IMR-90 (cell line): Measurements from ENCODE around the gene TMX2. TPM values are rescaled to one million over a fixed set of nuclear protein-coding genes. Genes with fewer than 3 reads are reported as not detected.

Experiments used
- BHLHE40 ChIP-seq: fragments of 150-350 bp; IDR thresholded peaks from 2 replicates; pipeline ENCODE4 v1.6.1; 2016; ENCODE audit warnings: mild to moderate bottlenecking, low read depth, low read length
- MAFK ChIP-seq: IDR thresholded peaks from 2 replicates; pipeline ENCODE4 v1.6.1; 2012; ENCODE audit warnings: low read depth, low read length, improper control_type of control experiment
- MAZ ChIP-seq: IDR thresholded peaks from 2 replicates; pipeline ENCODE4 v1.6.1; 2012; ENCODE audit warnings: low read depth, mild to moderate bottlenecking, low read length, improper control_type of control experiment, moderate library complexity, borderline replicate concordance
- NFE2L2 ChIP-seq: fragments of 150-350 bp; IDR thresholded peaks from 2 replicates; pipeline ENCODE4 v1.6.1; 2016; ENCODE audit warnings: low read depth, mild to moderate bottlenecking, low read length
- POLR2A ChIP-seq: IDR thresholded peaks from 2 replicates; pipeline ENCODE4 v1.6.1; 2012; ENCODE audit warnings: mild to moderate bottlenecking, low read depth, low read length
- USF2 ChIP-seq: fragments of 150-350 bp; IDR thresholded peaks from 2 replicates; pipeline ENCODE4 v1.6.1; 2017; ENCODE audit warnings: mild to moderate bottlenecking, antibody characterized with exemption, low read length, low read depth
- polyA plus RNA-seq, 3 experiments: library from polyadenylated mRNA; depleted of rRNA; stranded (reverse); fragments of >200 nt; gene quantifications; 2 replicates each; pipeline ENCODE4 v1.2.3, GENCODE V29; 2012; ENCODE audit warnings: low replicate concordance in 1 of 3
- total RNA-seq: library from RNA; depleted of rRNA; stranded (reverse); fragments of >200 nt; gene quantifications from 2 replicates; pipeline ENCODE4 v1.2.3, GENCODE V29; 2012

Gene TMX2
- total and polyA plus RNA-seq, 2 of the 4 experiments (the other 2 are of a cell fraction), result 60.3 to 103 TPM

DNA sequence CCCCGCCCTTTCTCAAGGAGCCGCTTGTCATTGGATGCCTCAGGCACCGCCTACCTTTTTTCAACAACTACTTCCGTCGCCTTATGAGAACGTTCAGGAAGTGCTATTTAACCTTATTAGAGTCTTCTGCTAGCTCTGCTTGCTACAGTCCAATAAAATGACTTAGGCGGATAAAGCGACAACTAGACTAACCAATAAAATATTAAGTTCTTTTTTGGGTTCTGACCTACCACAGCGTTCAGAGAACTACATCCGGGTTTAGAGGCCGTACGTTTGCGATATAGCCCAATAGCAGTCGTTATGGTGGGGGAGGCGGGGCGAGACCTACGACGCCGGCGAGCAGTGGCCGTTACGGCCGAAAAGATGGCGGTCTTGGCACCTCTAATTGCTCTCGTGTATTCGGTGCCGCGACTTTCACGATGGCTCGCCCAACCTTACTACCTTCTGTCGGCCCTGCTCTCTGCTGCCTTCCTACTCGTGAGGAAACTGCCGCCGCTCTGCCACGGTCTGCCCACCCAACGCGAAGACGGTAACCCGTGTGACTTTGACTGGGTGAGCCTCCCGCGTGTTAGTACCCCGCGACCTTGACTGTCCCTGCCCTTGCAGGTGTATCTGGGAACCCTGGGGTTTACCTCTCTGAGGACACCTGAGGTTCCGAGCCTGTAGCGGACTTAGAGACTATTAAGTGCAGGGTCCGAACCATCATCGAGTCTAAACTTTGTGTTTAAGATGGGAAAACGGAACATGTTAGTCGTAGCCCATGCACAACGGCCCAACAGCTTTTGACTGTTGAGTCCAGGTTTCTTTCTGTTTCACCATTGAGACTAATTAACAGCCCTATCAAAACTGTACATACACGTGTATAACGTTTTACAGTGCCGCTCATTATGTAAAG, at the start of gene TMX2 (continued):
- TF ChIP-seq POLR2A (peak; percentile 81; the same call in 1 of the 2 replicates), BHLHE40 (no peak), USF2 (no peak), MAZ (peak; percentile 90; the same call in 1 of the 2 replicates), NFE2L2 (no peak), MAFK (no peak)
